ENCODE results near the gene GPC2.
A peak's percentile ranks its signal among the peaks of the same experiment; 100 is the strongest.
"Not testable (repeated sequence)": the region's sequence is repeated elsewhere in the genome, so short reads cannot be mapped to it uniquely, and the experiment has no call there.

GPC2 gene

DNA sequence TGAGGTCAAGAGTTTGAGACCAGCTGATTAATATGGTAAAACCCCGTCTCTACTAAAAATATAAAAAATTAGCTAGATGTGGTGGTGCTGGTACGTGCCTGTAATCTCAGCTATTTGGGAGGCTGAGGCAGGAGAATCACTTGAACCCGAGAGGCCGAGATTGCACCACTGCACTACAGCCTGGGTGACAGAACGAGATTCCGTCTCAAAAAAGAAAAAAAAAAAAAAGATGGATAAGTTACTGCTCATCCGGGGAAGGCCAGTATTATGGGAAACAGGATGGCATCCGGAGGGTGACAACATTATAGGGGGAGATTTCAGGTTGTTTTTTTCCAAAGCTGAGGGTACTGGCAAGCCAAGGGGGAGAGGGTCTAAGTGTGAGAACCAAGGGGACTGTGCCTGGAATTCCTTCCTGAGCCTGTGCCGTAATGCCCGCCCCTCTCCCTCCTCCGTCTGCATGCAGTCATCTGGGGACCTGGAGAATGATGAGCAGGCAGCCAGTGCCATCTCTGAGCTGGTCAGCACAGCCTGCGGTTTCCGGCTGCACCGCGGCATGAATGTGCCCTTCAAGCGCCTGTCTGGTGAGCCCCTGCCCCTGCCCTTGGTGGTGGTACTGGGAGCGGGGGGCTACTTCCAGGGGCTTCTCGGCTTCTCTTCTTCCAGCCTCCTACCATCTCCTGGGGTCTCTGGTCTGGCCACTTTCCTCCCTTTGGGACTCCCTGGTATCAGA, 24.1 kb downstream of the GPC2 start:
- DNase-seq (ENCODE audit: low read depth in 2 of 2), result no peak

- no peak for DNase-seq (ENCODE audit: low read depth in 2 of 2)
Measured at GRCh38 chr7:100152404-100152803, 24.8 kb downstream of the GPC2 start.

DNA sequence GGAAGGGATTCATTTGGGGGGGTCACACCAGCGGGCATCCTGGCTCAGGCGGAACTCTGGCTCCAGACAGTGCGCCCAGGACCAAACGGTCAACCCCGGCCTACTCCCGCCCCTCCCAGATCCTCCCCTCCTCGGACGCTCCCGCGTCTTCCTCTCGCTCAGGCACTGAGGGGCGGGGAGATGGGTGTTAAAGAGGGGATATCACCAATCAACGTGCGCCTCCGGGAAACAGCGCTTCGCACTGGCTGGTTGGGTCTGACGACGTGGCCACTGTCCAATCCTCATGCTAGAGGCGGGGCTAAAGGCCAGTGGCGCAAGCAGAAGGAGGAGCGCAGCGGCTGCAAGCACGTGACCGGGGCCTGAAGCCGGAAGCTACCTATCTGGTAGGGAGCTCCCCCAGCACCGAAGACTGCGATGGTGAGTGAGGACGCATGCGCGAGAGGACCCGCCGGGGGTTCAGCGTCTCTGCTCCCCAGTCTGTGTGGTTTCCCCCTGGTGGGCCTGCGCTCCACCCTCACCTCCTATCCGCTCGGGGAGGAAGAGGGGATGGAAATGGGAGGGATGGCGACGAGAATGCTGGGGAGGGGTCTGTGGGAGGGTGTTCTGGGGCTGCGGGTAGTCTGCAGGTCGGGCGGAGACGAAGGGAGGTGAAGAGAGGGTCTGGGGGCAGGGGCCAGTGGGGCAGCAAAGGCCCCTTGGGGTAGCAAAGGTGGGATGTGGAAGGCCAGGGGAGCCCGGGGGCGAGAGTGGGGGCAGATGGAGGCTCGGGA, 28.4 kb downstream of the GPC2 start, which contains the start of gene LAMTOR4:
TSS of gene LAMTOR4 (plus strand) at position 360 of the 770 bp plus-strand sequence. CDS start at position 415, 55 bp downstream.
- peak; percentile 91 to 92 for DNase-seq (ENCODE audit: low read depth in 2 of 2)

GRCh38 chr7:100148225-100148558, 29.0 kb downstream of the GPC2 start:
- no peak for DNase-seq (ENCODE audit: low read depth in 2 of 2)

- no peak for DNase-seq (ENCODE audit: low read depth in 2 of 2)
Measured at GRCh38 chr7:100147278-100147677, 29.9 kb downstream of the GPC2 start.

DNA sequence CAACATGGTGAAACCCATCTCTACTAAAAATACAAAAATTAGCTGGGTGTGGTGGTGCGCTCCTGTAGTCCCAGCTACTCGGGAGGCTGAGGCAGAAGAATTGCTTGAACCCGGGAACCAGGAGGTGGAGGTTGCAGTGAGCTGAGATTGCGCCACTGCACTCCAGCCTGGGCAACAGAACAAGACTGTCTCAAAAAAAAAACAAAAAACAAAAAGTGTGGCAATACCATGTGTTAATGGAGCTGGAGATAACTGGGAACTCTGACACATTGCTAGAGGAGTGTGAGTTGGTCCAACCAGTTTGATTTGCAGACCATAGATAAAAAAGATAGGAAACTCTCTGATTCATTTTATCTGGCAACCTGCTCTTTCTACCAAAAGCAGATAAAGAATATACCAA, 30.8 kb downstream of the GPC2 start:
- not testable (repeated sequence) for DNase-seq (ENCODE audit: low read depth in 2 of 2)

DNA sequence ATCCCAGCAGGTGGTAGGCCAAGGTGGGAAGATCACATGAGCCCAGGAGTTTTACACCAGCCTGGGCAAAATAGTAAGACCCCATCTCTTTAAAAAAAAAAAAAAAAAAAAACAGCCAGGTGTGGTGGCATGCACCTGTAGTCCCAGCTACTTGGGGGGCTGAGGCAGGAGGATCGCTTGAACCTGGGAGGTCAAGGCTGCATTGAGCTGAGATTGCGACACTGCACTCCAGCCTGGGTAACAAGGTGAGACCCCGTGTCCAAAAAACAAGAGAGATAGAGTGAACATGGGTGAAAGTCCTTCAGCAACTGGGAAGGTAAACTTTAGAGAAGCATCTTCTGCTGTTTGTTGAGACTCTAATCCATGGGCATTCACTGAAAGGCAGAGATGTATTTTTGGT, 34.7 kb downstream of the GPC2 start:
- no peak for DNase-seq (ENCODE audit: low read depth in 2 of 2)

DNA sequence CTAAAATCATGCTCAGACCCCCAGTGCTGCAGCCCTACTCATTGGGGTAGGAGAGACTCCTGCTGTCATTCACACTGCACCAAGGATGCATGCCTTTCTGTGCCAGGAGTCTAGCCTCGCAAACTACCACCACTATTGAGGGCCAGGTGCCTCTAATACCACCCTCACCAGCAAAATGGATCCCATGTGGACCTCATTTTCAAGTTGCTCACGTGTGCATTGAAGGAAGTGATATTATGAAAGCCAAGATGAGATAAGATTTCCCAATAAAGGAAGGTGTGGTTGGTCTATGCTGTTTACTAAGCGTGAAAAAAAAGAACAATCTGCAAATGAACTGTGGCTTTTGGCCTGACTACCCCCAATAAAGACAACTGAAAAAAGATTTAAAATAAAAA, 35.6 kb downstream of the GPC2 start:
- no peak for DNase-seq (ENCODE audit: low read depth in 2 of 2)

GRCh38 chr7:100137851-100138760, 39.1 kb downstream of the GPC2 start:
- DNase-seq (ENCODE audit: low read depth in 2 of 2), result no peak

DNA sequence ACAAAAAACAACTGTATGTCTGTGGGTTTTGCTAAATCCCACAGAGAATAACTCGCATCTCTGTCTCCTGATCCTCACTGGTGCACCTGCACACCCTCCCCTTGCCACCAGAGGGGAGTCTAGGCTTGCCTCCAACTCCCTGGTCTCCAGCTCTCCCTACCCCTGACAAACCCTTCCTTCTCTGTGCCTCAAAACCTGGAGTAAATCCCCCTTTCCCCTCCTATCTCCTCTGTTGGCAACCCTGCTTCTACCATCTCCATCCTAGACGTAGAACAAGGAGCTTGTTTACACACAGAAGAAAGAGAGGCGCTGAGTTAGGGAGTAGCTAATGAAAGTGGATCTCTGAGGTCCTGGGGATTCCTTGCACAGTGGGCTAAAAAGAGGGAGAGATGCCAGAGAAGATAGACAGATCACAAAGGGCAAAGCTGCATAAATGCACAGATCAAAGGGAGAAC, 44.5 kb downstream of the GPC2 start:
- DNase-seq (ENCODE audit: low read depth in 2 of 2), result peak in 1 of 2 donors; percentile 24

GRCh38 chr7:100132126-100132525, 45.1 kb downstream of the GPC2 start:
- no peak for DNase-seq (ENCODE audit: low read depth in 2 of 2)

- peak; percentile 77 for DNase-seq (ENCODE audit: low read depth in 2 of 2)
Measured at GRCh38 chr7:100130608-100131453, 46.4 kb downstream of the GPC2 start.

DNA sequence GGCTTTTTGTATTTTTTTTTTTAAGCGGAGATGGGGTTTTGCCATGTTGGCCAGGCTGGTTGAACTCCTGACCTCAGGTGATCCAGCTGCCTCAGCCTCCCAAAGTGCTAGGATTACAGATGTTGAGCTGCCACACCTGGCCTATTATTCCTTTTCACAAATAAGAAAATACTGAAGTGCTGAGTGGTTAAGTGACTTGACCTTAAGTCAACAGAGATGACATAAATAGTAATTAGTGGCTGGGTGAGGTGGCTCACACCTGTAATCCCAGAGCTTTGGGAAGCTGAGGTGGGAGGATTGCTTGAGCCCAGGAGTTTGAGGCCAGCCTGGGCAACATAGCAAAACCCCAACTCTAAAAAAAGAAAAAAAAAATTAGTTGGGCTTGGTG, 47.0 kb downstream of the GPC2 start:
- DNase-seq (ENCODE audit: low read depth in 2 of 2), result not testable (repeated sequence)

GRCh38 chr7:100128637-100128963, 48.6 kb downstream of the GPC2 start:
- no peak for DNase-seq (ENCODE audit: low read depth in 2 of 2)

DNA sequence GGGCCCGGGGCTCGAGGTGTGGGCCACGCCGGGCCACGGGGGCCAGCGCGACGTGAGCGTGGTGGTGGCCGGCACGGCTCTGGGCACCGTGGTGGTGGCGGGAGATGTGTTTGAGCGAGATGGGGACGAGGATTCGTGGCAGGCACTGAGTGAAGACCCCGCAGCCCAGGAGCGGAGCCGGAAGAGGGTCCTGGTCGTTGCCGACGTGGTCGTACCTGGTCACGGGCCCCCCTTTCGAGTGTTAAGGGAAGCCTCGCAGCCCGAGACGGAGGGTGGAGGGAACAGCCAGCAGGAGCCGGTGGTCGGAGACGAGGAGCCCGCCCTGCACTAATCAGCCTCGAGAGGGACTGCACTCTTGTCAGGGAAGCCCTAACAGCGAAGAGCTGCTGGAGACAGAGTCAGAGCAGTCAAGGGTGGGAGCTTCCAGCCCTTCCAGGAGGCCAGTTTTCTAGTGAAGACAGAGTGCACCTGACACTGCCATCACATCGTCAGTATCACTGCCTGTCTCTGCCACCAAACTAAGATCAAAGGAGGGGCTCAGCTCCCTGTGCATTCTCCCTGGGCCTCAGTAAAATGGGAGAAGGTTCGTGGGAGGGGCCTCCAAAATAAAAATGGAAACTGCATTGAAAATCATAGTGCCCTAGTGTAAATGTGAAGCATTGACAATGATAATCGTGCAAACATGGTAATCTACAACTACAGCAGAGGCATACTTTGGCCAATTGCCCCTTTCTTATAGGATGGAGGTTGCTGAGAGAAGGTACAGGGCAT, 49.1 kb downstream of the GPC2 start:
- no peak for DNase-seq (ENCODE audit: low read depth in 2 of 2)

GRCh38 chr7:100126931-100127865, 50.0 kb downstream of the GPC2 start, which contains the start of gene MBLAC1:
Gene MBLAC1 (plus strand): TSS chr7:100126967. CDS start chr7:100127396, 429 bp downstream.
- DNase-seq (ENCODE audit: low read depth in 2 of 2), result peak; percentile 70 to 83

GRCh38 chr7:100126239-100126930, 50.8 kb downstream of the GPC2 start:
- no peak for DNase-seq (ENCODE audit: low read depth in 2 of 2)
